OCI-LY7 (cell line): ENCODE data around the gene EFNA3.

Source experiments
- EZH2phosphoT487 ChIP-seq: fragments of 200-600 bp; sonication (generic); IDR thresholded peaks from 2 replicates; pipeline ENCODE4 v1.6.1; 2018; ENCODE audit warnings: low read depth, borderline replicate concordance, mild to moderate bottlenecking, mixed run types, antibody characterized with exemption, low read length, moderate library complexity, mixed read lengths
- TF ChIP-seq, protein P1 (sequence below): fragments of 200-600 bp; sonication (generic); conservative IDR thresholded peaks from 2 replicates; pipeline ENCODE4 v1.5.1; 2014; ENCODE audit warnings: mild to moderate bottlenecking, antibody characterized with exemption, low read length, moderate library complexity, mixed read lengths

DNA sequence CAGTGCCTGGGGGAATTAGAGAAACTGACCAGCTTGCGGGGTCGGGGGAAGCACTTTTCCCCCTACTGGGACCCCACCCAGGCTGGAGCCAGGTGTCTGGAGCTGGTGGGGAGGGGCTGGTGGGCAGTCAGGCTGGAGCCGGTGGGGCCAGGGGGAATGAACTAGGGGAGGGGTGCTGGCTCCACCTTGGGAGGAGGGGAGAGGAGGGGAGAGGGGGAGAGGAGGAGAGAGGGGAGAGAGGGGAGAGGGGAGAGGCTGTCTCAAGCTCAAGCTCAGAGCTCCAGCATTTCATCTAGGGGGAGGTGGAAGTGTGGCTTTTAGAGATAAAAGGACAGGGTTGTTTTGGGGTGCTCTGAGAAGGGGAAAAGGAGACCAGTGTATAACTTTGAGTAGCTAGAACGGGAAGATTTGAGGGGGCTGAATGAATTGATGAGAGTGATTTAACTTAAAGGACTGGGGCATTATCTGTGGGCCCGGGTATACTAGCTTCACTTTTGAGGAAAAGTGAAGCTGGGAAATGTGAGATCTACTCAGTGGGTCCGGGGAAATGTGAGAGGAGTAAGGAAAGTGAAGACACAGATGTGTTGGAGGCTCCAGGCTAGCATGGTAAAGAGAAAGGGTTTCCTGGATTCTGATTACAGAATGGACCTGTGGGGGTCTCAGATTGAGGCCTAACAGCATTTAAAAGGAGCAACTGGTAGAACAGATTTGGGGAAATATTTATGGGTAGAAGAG, 51.8 kb downstream of the EFNA3 start:
- TF ChIP-seq, protein P1, sequence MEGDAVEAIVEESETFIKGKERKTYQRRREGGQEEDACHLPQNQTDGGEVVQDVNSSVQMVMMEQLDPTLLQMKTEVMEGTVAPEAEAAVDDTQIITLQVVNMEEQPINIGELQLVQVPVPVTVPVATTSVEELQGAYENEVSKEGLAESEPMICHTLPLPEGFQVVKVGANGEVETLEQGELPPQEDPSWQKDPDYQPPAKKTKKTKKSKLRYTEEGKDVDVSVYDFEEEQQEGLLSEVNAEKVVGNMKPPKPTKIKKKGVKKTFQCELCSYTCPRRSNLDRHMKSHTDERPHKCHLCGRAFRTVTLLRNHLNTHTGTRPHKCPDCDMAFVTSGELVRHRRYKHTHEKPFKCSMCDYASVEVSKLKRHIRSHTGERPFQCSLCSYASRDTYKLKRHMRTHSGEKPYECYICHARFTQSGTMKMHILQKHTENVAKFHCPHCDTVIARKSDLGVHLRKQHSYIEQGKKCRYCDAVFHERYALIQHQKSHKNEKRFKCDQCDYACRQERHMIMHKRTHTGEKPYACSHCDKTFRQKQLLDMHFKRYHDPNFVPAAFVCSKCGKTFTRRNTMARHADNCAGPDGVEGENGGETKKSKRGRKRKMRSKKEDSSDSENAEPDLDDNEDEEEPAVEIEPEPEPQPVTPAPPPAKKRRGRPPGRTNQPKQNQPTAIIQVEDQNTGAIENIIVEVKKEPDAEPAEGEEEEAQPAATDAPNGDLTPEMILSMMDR: no peak
- no peak for TF ChIP-seq EZH2phosphoT487
